AG08395 (cell line): ENCODE measurements around the gene HBB.
"Not testable (repeated sequence)": the region's sequence is repeated elsewhere in the genome, so short reads cannot be mapped to it uniquely, and the experiment has no call there.

Experiments
- DNase-seq: peaks from one replicate; pipeline ENCODE4 v3.0.0; 2012; ENCODE audit warnings: mixed read lengths, low spot score

Gene HBB

DNA sequence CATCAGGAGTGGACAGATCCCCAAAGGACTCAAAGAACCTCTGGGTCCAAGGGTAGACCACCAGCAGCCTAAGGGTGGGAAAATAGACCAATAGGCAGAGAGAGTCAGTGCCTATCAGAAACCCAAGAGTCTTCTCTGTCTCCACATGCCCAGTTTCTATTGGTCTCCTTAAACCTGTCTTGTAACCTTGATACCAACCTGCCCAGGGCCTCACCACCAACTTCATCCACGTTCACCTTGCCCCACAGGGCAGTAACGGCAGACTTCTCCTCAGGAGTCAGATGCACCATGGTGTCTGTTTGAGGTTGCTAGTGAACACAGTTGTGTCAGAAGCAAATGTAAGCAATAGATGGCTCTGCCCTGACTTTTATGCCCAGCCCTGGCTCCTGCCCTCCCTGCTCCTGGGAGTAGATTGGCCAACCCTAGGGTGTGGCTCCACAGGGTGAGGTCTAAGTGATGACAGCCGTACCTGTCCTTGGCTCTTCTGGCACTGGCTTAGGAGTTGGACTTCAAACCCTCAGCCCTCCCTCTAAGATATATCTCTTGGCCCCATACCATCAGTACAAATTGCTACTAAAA, at the start of gene HBB:
HBB (minus strand) TSS at position 340 of the 579 bp plus-strand sequence; CDS start at position 290, 50 bp downstream.
- DNase-seq = no peak

DNA sequence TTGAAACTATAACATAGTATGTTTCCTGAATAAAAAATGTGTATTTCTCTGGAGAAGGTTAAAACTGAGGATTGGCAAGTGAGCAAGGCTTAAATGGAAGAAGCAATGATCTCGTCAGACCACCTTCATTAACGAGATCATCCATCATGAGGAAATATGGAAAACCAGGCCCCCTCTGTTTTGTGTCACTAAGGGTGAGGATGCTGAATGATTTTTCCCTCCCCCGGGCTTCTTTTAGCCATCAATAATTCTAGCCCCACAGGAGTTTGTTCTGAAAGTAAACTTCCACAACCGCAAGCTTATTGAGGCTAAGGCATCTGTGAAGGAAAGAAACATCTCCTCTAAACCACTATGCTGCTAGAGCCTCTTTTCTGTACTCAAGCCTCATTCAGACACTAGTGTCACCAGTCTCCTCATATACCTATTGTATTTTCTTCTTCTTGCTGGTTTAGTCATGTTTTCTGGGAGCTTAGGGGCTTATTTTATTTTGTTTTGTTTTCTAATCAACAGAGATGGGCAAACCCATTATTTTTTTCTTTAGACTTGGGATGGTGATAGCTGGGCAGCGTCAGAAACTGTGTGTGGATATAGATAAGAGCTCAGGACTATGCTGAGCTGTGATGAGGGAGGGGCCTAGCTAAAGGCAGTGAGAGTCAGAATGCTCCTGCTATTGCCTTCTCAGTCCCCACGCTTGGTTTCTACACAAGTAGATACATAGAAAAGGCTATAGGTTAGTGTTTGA, 48.7 kb upstream of the HBB start:
- DNase-seq = no peak

DNA sequence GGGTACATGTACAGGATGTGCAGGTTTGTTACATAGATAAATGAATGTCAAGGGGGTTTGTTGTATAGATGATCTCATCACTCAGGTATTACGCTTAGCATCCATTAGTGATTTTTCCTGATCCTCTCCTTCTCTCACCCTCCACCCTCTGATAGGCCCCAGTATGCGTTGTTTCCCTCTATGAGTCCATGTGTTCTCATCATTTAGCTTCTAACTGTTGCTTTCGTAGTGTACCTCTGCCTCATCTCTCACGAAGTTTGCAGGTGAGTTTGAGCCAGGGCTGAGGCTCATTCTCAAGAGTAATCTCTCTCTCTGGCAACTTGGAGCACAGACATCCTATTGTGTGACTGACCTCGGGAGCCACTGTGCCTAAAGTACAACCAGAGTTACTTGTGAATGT, 47.5 kb upstream of the HBB start:
- DNase-seq = no peak

DNA sequence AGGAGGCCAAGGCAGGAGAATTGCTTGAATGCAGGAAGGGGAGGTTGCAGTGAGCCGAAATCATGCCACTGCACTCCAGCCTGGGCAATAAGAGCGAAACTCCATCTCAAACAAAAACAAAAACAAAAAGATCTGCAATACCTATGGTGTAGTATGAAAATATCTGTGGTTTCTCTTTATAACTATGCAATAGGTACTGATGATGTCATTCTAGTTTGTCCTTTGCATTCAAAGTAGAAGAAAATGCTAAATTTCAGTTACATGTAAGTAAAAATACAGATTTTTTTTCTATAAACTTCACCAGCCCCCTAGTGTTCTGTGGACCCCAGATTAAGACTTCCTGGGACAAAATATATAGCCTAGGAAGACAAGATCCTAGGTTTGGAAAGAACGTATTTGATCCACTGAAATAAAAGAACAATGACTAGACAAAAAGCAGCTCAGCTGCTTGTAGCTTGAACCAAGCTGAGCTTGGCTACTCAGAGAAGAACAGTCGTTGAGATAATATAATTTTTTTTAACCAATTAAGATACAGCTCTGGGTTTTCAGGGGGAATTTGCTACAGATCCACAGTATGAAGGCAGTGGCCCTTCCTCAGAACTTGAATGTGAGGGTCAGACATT, 45.6 kb upstream of the HBB start:
- DNase-seq = no peak

- no peak for DNase-seq
Measured at GRCh38 chr11:5269715-5270147, 42.9 kb upstream of the HBB start, which contains the start of gene HBE1. HBE1 (minus strand) TSS chr11:5269945; CDS start chr11:5269890, 55 bp downstream.

DNA sequence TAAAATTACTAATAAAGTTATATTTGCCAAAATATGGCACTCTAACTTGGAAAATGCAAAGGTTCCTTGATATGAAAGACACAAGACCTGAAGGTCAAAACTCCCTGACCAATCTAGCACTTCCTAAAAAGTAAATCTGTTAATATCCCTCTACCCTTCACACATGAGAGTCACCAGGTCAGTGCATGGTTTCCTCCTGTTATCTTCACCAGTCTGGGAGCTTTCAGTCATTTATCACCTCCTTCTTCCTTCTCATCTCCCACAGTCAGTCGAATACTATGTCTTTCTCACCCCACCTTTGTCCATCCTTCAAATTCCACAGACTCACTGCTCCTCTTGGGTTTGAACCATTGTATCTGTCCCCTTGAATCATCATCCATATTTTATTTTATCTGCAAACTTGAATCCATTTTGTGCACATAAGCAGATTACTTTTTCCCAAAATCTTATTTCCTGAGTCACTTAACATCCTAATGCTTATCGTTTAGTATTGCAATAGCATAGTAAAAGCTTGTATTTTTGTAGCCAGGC, 40.2 kb upstream of the HBB start:
- no peak for DNase-seq

- no peak for DNase-seq
Measured at GRCh38 chr11:5266609-5267008, 39.7 kb upstream of the HBB start.

DNA sequence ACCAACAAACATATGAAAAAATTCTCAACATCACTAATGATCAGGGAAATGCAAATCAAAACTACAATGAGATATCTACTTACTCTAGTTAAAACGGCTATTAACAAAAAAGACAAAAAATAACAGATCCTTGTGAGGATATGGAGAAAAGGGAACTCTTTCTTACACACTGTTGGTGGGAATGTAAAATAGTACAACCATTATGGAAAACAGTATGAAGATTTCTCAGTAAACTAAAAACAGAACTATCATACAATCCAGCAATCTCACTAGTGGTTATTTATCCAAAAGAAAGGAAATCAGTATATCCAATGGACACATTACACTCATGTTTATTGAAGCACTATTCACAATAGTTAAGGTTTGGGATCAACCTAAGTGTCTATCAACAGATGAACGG, 39.0 kb upstream of the HBB start:
- DNase-seq = no peak

DNA sequence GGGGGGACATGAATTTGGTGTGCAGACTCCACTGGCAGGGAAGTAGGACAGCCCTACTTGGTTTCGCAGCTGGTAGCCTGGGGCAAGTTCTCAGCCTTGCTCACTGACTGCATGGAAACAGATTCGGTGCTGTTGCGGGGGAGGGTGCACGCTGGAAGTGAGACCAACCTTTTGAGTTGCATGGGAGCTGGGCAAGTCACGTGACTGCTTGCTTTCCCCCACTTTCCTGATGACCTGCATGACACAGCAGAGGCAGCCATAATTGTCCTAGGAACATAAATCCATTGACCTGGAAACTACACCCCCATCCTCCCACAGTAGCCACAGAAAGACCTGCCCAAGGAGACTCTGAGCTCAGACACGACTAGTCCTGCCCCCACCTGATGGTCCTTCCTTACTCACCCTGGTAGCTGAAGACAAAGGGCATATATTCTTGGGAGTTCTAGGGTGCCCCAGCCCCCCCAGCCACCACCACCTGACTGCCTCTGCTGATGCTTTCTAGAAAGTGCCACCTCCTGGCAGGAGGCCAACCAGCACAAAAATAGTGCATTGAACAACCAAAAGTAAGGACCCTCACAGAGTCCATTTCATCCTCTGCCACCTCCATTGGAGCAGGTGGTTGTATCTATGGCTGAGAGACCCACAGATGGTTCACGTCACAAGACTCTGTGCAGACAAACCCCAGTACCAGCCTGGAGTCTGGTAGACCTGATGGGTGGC, 31.8 kb upstream of the HBB start:
- no peak for DNase-seq

DNA sequence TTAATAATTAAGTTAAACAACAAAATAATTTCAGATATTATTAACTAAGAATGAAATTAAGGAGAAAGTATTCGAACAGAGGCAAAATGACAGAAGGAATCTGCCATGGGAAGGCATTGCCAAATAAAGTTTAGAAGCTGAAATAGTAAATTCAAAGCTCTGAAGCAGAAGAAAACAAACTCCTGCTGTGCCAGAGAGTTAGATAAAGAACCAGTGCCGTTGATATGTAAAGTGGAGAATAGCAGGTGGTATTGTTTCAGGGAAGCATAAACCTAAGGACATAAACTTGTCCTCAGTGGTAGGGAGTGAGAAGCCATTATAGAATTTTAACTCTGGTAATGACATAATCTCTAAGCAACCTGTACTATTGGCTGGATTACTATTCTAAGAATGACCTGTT, 30.4 kb upstream of the HBB start:
- DNase-seq = no peak

DNA sequence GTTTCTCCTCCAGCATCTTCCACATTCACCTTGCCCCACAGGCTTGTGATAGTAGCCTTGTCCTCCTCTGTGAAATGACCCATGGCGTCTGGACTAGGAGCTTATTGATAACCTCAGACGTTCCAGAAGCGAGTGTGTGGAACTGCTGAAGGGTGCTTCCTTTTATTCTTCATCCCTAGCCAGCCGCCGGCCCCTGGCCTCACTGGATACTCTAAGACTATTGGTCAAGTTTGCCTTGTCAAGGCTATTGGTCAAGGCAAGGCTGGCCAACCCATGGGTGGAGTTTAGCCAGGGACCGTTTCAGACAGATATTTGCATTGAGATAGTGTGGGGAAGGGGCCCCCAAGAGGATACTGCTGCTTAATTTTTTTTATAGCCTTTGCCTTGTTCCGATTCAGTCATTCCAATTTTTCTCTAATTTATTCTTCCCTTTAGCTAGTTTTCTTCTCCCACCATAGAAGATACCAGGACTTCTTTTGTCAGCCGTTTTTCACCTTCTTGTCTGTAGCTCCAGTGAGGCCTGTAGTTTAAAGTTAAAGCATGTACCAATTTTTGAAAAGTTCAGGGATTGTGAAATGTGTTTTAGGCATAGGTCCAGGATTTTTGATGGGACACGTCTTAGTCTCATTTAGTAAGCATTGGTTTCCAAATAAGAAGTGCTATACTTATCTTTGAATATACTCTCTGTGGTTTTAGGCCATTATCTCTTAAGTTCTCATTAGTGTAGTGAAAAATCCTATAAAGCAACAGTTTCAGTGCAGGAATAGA, 28.0 kb upstream of the HBB start, which contains the start of gene HBG2:
HBG2 (minus strand) TSS at position 136 of the 768 bp plus-strand sequence; CDS start at position 83, 53 bp downstream.
- not testable (repeated sequence) for DNase-seq

DNA sequence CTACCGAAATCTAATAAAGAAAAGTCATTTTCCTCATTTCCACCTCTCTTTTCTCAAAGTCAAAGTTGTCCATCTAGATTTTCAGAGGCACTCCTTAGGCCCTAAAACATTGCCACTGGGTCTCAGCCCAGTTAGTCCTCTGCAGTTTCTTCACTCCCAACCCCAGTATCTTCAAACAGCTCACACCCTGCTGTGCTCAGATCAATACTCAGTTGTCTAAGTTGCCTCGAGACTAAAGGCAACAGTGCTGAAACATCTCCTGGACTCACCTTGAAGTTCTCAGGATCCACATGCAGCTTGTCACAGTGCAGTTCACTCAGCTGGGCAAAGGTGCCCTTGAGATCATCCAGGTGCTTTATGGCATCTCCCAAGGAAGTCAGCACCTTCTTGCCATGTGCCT, 27.2 kb upstream of the HBB start:
- DNase-seq = not testable (repeated sequence)

GRCh38 chr11:5253440-5253839, 26.6 kb upstream of the HBB start:
- not testable (repeated sequence) for DNase-seq

- no peak for DNase-seq
Measured at GRCh38 chr11:5252919-5253265, 26.0 kb upstream of the HBB start.

DNA sequence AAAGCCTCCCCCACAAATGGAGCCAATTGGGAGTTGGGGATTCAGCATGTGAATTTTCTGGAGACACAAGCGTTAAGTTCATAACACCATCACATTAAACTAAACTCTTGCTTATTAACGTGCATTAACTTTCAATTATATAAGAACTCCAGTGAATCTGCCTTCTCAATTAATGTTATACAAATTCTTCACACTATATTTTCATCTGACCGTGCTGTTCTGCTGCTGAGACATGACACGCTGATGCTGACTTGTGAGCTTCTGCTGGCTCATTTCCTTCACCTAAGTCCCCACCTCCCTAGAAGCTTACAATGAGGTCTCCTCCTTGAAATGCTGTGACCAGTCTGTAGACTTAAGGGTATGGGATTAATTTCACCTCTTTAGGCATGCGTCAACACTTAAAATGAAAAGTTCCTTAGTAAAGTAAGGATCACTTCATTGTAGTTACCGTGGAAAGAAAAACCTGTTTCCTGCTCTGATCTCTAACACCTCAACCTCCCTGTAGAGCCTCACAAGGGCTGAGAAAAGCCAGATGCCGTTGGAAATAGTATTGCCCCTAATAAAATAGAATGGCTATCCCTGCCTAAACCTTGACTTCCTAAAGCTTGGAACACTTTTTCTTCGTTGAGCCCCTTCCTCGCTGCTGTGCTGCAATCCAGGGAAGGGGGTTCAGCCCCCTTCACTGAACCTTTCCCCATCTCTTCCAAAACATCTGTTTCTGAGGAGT, 25.5 kb upstream of the HBB start:
- no peak for DNase-seq

GRCh38 chr11:5251746-5252145, 24.9 kb upstream of the HBB start:
- DNase-seq = no peak

GRCh38 chr11:5250543-5251204, 23.8 kb upstream of the HBB start:
- no peak for DNase-seq

- DNase-seq = not testable (repeated sequence)
Measured at GRCh38 chr11:5249807-5250396, 23.0 kb upstream of the HBB start, which contains the start of gene HBG1. HBG1 (minus strand) TSS chr11:5249857; CDS start chr11:5249804, 53 bp downstream.

DNA sequence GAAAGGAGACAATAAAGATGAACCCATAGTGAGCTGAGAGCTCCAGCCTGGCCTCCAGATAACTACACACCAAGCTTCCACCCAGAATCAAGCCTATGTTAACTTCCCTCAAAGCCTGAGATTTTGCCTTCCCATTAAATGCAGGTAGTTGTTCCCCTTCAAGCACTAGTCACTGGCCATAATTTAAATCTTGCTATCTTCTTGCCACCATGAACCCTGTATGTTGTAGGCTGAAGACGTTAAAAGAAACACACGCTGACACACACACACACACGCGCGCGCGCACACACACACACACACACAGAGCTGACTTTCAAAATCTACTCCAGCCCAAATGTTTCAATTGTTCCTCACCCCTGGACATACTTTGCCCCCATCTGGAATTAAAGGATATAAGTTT, 21.6 kb upstream of the HBB start:
- DNase-seq = not testable (repeated sequence)
